Natural killer cell (primary cell): ENCODE measurements around the gene CCDC33. TPM values are rescaled to one million over a fixed set of nuclear protein-coding genes. Genes with fewer than 3 reads are reported as not detected.

Experiments
- ATAC-seq, 3 donors: fragments of 150-1000 bp in 2 of 3; fragments of 200-7000 bp in 1 of 3; cut with Tn5 transposase; 1 replicate in 1 of 3; 2 replicates in 2 of 3; pipeline ENCODE4 v1.10.0; 2021; ENCODE audit warnings: mild to moderate bottlenecking in 2 of 3, moderate library complexity in 2 of 3
- DNase-seq, 2 donors: peaks; one replicate each; pipeline versions ENCODE4 v3.0.0 to v3.0.0-alpha.2; 2013 to 2021; ENCODE audit warnings: mixed read lengths in 1 of 2
- H3K27ac ChIP-seq: one replicate; pipeline ENCODE4 v1.5.1; 2013; ENCODE audit warnings: mild to moderate bottlenecking, low read length
- H3K27me3 ChIP-seq: one replicate; pipeline ENCODE4 v1.6.1; 2013; ENCODE audit warnings: low read length; ENCODE audit not compliant: control insufficient read depth, insufficient read depth
- H3K36me3 ChIP-seq: one replicate; pipeline ENCODE4 v1.6.1; 2013; ENCODE audit warnings: low read length; ENCODE audit not compliant: control insufficient read depth, insufficient read depth
- H3K4me1 ChIP-seq: one replicate; pipeline ENCODE4 v1.6.1; 2013; ENCODE audit warnings: low read length; ENCODE audit not compliant: control insufficient read depth, insufficient read depth
- H3K4me3 ChIP-seq: one replicate; pipeline ENCODE4 v1.5.1; 2013; ENCODE audit warnings: low read length
- H3K9me3 ChIP-seq: one replicate; pipeline ENCODE4 v1.6.1; 2013; ENCODE audit warnings: low read length; ENCODE audit not compliant: control insufficient read depth, insufficient read depth
- H3K27ac Mint-ChIP-seq, 2 donors: one replicate each; pipeline ENCODE4 v1.8.0; 2022; ENCODE audit warnings: mild to moderate bottlenecking in 2 of 2, mixed read lengths in 2 of 2, moderate library complexity in 1 of 2
- H3K27me3 Mint-ChIP-seq, 2 donors: one replicate each; pipeline ENCODE4 v1.8.0; 2022; ENCODE audit warnings: low read depth in 2 of 2, mixed read lengths in 2 of 2
- H3K36me3 Mint-ChIP-seq: one replicate; pipeline ENCODE4 v1.8.0; 2022; ENCODE audit warnings: mixed read lengths
- H3K4me1 Mint-ChIP-seq, 2 donors: one replicate each; pipeline ENCODE4 v1.8.0; 2022; ENCODE audit warnings: mixed read lengths in 2 of 2
- H3K4me3 Mint-ChIP-seq: one replicate; pipeline ENCODE4 v1.8.0; 2022; ENCODE audit warnings: mild to moderate bottlenecking, moderate library complexity, mixed read lengths
- H3K9me3 Mint-ChIP-seq, 2 donors: one replicate each; pipeline ENCODE4 v1.8.0; 2022; ENCODE audit warnings: mixed read lengths in 2 of 2
- WGBS: methylation state at CpG from one replicate; pipeline ENCODE4 v1.1.7; 2013; ENCODE audit warnings: missing lambda C conversion rate; ENCODE audit not compliant: insufficient coverage; 5-methylcytosine and 5-hydroxymethylcytosine counted together
- intact Hi-C: fragments of 100-400 bp; cut with micrococcal nuclease; formaldehyde crosslinking; loops from one replicate; pipeline ENCODE4 v1.14.2; 2022
- total RNA-seq, 4 donors: library from RNA; stranded (reverse); fragments of 120-200 nt in 1 of 4; gene quantifications; one replicate each; pipeline versions ENCODE4 v1.2.3 to v1.2.4, GENCODE V29; 2013 to 2022
- TF ChIP-seq, protein P1 (sequence below): fragments of 200-600 bp; IDR thresholded peaks from one replicate; pipeline ENCODE4 v1.8.0; 2022; ENCODE audit warnings: antibody characterized with exemption

CCDC33 gene
- total RNA-seq, 3 donors from 2014 or later (not counting 1 experiment from before 2014, with no cell fraction given) = not detected

DNA sequence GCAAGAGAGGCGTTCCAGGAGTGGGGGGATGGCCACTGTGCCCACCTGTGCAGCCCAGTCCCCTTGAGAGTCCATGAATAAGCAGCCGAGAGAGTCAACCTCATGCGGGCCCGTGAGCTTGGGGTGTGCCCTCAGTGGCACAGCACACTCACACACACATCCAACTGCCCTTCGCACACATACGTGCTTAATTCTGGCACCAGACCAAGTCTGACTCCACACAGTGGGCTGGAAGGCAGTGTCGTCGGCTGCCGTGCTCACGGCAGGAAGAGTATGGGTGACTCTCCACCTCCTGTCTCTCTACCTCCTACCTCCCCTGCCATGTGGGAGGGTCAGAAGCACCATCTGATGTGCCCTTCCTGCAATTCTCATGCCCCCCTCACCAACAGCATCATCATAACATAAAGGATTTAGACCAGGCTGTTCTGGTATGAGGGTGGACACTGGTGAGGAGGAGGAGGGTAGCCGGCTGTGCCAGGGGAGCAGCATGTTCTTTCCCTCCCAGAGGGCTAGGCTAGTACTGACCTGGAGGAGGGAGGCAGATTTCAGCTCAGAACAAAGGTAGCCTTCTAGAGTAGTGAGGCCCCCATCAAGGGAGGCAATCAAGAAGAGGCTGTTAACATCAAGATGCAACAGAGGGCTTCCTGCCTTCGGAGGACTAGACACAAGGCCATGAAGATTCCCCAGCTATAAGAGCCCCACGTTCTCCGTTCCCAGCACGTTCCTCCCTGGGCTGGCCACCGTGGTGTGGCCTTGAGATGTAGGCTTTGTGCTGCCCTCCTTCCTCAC lies 28.3 kb upstream of the CCDC33 start:
- H3K27ac Mint-ChIP-seq = no peak overlapping the region
- H3K27me3 Mint-ChIP-seq = peaks cover 2 to 7% of the 10 kb centered on the region in 2 donors
- Histone ChIP-seq H3K9me3 (no peaks in the 10 kb centered on the region), H3K27me3 (no peaks in the 10 kb centered on the region), H3K4me3 (no peak overlapping the region), H3K36me3 (no peaks in the 10 kb centered on the region), H3K4me1 (no peaks in the 10 kb centered on the region), H3K27ac (no peak overlapping the region)
- H3K9me3 Mint-ChIP-seq = no peaks in the 10 kb centered on the region
- TF ChIP-seq, protein P1, sequence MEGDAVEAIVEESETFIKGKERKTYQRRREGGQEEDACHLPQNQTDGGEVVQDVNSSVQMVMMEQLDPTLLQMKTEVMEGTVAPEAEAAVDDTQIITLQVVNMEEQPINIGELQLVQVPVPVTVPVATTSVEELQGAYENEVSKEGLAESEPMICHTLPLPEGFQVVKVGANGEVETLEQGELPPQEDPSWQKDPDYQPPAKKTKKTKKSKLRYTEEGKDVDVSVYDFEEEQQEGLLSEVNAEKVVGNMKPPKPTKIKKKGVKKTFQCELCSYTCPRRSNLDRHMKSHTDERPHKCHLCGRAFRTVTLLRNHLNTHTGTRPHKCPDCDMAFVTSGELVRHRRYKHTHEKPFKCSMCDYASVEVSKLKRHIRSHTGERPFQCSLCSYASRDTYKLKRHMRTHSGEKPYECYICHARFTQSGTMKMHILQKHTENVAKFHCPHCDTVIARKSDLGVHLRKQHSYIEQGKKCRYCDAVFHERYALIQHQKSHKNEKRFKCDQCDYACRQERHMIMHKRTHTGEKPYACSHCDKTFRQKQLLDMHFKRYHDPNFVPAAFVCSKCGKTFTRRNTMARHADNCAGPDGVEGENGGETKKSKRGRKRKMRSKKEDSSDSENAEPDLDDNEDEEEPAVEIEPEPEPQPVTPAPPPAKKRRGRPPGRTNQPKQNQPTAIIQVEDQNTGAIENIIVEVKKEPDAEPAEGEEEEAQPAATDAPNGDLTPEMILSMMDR = no peak
- H3K36me3 Mint-ChIP-seq = no peaks in the 10 kb centered on the region
- DNase-seq (no peak), ATAC-seq (no peak)
- peaks cover 0 to 6% of the 10 kb centered on the region in 2 donors for H3K4me1 Mint-ChIP-seq
- WGBS = 72% methylated on average over 16 of the region's 16 CpGs
- intact Hi-C loops = no loop called here
- no peak overlapping the region for H3K4me3 Mint-ChIP-seq

DNA sequence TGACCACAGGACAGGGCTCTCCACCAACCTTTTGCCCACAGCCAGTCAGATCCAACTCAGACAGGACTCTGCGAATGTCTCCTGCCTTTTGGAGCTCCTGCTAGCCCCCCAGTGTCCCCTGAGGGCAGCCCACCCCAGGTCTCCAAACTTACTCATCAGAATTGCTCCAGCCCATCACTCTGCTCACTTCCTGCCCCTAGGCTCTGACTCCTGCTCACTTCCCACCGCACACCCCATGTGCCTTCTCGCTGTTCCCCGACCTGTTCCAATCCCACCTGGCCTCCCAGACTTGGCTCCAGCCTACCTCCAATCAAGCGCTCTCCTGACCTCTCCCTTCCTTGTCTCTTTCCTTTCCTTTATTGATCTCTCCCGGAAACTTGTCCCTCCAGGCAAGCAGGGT lies 27.6 kb upstream of the CCDC33 start:
- WGBS = 84% methylated on average over 6 of the region's 6 CpGs

DNA sequence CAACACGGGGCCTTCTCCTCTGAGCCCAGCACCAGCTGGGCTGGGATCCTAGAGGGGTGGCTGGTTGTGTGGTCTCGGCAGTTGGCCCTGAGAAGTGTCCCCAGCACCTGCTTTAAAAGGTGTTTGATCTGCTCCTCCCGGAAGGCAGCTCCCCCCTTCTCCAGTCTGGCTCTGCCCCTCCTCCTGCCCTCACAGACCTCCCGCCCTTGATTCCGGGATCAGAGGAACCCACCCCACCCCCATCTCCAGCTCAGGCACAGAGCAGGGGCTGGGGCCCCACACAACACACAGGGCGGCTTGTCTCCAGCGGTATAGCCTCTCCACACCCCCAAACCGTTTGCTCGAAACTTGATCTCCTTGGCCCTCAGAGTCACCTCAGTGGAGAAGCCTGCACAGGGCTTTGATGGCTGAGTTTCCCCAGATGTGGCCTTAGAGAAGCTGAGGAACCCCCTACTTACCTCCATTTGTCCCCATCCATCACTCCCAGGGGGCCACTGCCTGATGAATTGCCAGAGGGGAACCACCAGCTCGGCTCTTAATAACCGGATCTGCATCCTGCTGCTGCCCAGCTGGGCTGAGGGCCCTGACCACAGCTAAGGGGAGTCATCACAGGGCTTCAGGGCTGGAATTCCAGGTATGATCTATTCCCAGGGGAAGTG lies 27.1 kb upstream of the CCDC33 start:
- DNase-seq = no peak
- Mint-ChIP-seq H3K36me3 (no peaks in the 10 kb centered on the region), H3K27ac (no peak overlapping the region), H3K4me1 (peaks cover 0 to 6% of the 10 kb centered on the region in 2 donors), H3K9me3 (no peaks in the 10 kb centered on the region), H3K4me3 (no peak overlapping the region), H3K27me3 (peaks cover 2 to 7% of the 10 kb centered on the region in 2 donors)
- Histone ChIP-seq H3K36me3 (no peaks in the 10 kb centered on the region), H3K9me3 (no peaks in the 10 kb centered on the region), H3K4me1 (no peaks in the 10 kb centered on the region), H3K4me3 (no peak overlapping the region), H3K27ac (no peak overlapping the region), H3K27me3 (no peaks in the 10 kb centered on the region)
- TF ChIP-seq, protein P1 = no peak
- WGBS = 77% methylated on average over 11 of the region's 11 CpGs
- no peak for ATAC-seq
- intact Hi-C loops = no loop called here

More for the DNA sequence above, 27.6 kb upstream of the CCDC33 start:
- H3K9me3 Mint-ChIP-seq = no peaks in the 10 kb centered on the region
- Histone ChIP-seq H3K4me3 (no peak overlapping the region), H3K36me3 (no peaks in the 10 kb centered on the region), H3K9me3 (no peaks in the 10 kb centered on the region), H3K27me3 (no peaks in the 10 kb centered on the region), H3K27ac (no peak overlapping the region), H3K4me1 (no peaks in the 10 kb centered on the region)
- H3K4me1 Mint-ChIP-seq = peaks cover 0 to 6% of the 10 kb centered on the region in 2 donors
- ATAC-seq = no peak
- no peak overlapping the region for H3K4me3 Mint-ChIP-seq
- peaks cover 2 to 7% of the 10 kb centered on the region in 2 donors for H3K27me3 Mint-ChIP-seq
- no peak overlapping the region for H3K27ac Mint-ChIP-seq
- TF ChIP-seq, protein P1 = no peak
- no peak for DNase-seq
- intact Hi-C loops = no loop called here
- no peaks in the 10 kb centered on the region for H3K36me3 Mint-ChIP-seq
